Glutamatergic neuron (in vitro differentiated cells): ENCODE measurements around the gene SAFB. TPM values are rescaled to one million over a fixed set of nuclear protein-coding genes. Genes with fewer than 3 reads are reported as not detected.

Experiments
- DNase-seq: peaks from one replicate; pipeline ENCODE4 v3.0.0; 2022
- H3K27ac Mint-ChIP-seq: one replicate; pipeline ENCODE4 v1.8.0; 2020; ENCODE audit warnings: mild to moderate bottlenecking, mixed read lengths, inconsistent platforms; ENCODE audit not compliant: unreplicated experiment
- H3K27me3 Mint-ChIP-seq: one replicate; pipeline ENCODE4 v1.8.0; 2020; ENCODE audit warnings: mild to moderate bottlenecking, moderate library complexity, mixed read lengths, inconsistent platforms; ENCODE audit not compliant: unreplicated experiment
- H3K36me3 Mint-ChIP-seq: one replicate; pipeline ENCODE4 v1.8.0; 2020; ENCODE audit warnings: mild to moderate bottlenecking, mixed read lengths, inconsistent platforms; ENCODE audit not compliant: unreplicated experiment
- H3K4me1 Mint-ChIP-seq: one replicate; pipeline ENCODE4 v1.8.0; 2020; ENCODE audit warnings: mild to moderate bottlenecking, low read depth, mixed read lengths, inconsistent platforms; ENCODE audit not compliant: unreplicated experiment
- H3K4me3 Mint-ChIP-seq: one replicate; pipeline ENCODE4 v1.8.0; 2020; ENCODE audit warnings: mild to moderate bottlenecking, mixed read lengths, inconsistent platforms; ENCODE audit not compliant: unreplicated experiment
- H3K9me3 Mint-ChIP-seq: one replicate; pipeline ENCODE4 v1.8.0; 2020; ENCODE audit warnings: mild to moderate bottlenecking, moderate library complexity, mixed read lengths, inconsistent platforms; ENCODE audit not compliant: unreplicated experiment
- CTCF ChIP-seq: fragments of 200-600 bp; sonication (generic); IDR thresholded peaks from one replicate; pipeline ENCODE4 v1.5.0; 2021; ENCODE audit not compliant: partially characterized antibody, unreplicated experiment
- total RNA-seq: library from RNA; stranded (reverse); fragmentation: NEBNext Ultra II Directional; extraction: Animal tissue kit (Norgen Biotek cat#: 25700); gene quantifications from one replicate; pipeline ENCODE4 v1.2.1, GENCODE V29; 2021; ENCODE audit not compliant: unreplicated experiment

The SAFB gene
- total RNA-seq, 1 donor from 2014 or later: 133 TPM

GRCh38 chr19:5669212-5669611 is 46.3 kb downstream of the SAFB start:
- peaks cover 9% of the 10 kb centered on the region for H3K9me3 Mint-ChIP-seq
- H3K4me3 Mint-ChIP-seq: no peak overlapping the region
- H3K36me3 Mint-ChIP-seq: peaks cover 3% of the 10 kb centered on the region
- H3K4me1 Mint-ChIP-seq: peaks cover 4% of the 10 kb centered on the region
- H3K27ac Mint-ChIP-seq: no peak overlapping the region
- no peak for DNase-seq
- H3K27me3 Mint-ChIP-seq: peaks cover 4% of the 10 kb centered on the region
- TF ChIP-seq CTCF: no peak

GRCh38 chr19:5671600-5671999 is 48.7 kb downstream of the SAFB start:
- no peak for TF ChIP-seq CTCF
- H3K4me3 Mint-ChIP-seq: no peak overlapping the region
- peaks cover 7% of the 10 kb centered on the region for H3K27me3 Mint-ChIP-seq
- peaks cover 9% of the 10 kb centered on the region for H3K9me3 Mint-ChIP-seq
- peaks cover 10% of the 10 kb centered on the region for H3K4me1 Mint-ChIP-seq
- H3K36me3 Mint-ChIP-seq: peaks cover 3% of the 10 kb centered on the region
- H3K27ac Mint-ChIP-seq: no peak overlapping the region
- no peak for DNase-seq

GRCh38 chr19:5672708-5673459 is 50.0 kb downstream of the SAFB start:
- H3K9me3 Mint-ChIP-seq: peaks cover 9% of the 10 kb centered on the region
- TF ChIP-seq CTCF: no peak
- peaks cover 10% of the 10 kb centered on the region for H3K4me1 Mint-ChIP-seq
- H3K27me3 Mint-ChIP-seq: peaks cover 5% of the 10 kb centered on the region
- DNase-seq: no peak
- H3K36me3 Mint-ChIP-seq: peaks cover 3% of the 10 kb centered on the region
- H3K4me3 Mint-ChIP-seq: no peak overlapping the region
- no peak overlapping the region for H3K27ac Mint-ChIP-seq

GRCh38 chr19:5673752-5674151 is 50.9 kb downstream of the SAFB start:
- H3K4me3 Mint-ChIP-seq: no peak overlapping the region
- no peak for DNase-seq
- no peak for TF ChIP-seq CTCF
- peaks cover 9% of the 10 kb centered on the region for H3K9me3 Mint-ChIP-seq
- H3K4me1 Mint-ChIP-seq: peaks cover 10% of the 10 kb centered on the region
- no peak overlapping the region for H3K27ac Mint-ChIP-seq
- peaks cover 5% of the 10 kb centered on the region for H3K27me3 Mint-ChIP-seq
- H3K36me3 Mint-ChIP-seq: peaks cover 3% of the 10 kb centered on the region

- Mint-ChIP-seq H3K36me3 (peaks cover 3% of the 10 kb centered on the region), H3K4me1 (peaks cover 13% of the 10 kb centered on the region), H3K27ac (peak overlapping the region; percentile 66), H3K9me3 (peaks cover 12% of the 10 kb centered on the region), H3K27me3 (peaks cover 9% of the 10 kb centered on the region), H3K4me3 (no peak overlapping the region)
- TF ChIP-seq CTCF: no peak
- no peak for DNase-seq
Measured at GRCh38 chr19:5674714-5675113, 51.8 kb downstream of the SAFB start.
